ENCODE measurements around the gene EGR4.

The EGR4 gene

DNA sequence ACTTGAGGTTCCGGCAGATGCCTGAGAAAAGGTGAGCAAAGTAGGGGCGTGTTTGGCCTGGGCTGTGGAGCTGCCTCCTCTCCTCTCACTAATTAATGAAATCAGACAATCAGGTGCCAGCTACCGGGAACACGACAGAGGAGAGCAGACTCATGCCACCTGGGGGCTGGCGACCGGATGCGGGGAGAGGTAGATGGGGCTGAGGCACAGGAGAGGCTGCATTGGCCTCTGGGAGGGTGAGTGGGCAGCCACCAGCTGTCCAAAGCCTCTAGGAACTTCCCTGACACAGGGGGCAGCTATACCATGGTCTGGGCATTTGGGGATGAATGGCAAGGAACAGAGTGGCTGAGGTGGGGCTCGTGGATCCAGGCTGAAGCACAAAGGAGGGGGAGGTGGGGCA is 34.1 kb downstream of the EGR4 start:
- TF ChIP-seq, protein P1, sequence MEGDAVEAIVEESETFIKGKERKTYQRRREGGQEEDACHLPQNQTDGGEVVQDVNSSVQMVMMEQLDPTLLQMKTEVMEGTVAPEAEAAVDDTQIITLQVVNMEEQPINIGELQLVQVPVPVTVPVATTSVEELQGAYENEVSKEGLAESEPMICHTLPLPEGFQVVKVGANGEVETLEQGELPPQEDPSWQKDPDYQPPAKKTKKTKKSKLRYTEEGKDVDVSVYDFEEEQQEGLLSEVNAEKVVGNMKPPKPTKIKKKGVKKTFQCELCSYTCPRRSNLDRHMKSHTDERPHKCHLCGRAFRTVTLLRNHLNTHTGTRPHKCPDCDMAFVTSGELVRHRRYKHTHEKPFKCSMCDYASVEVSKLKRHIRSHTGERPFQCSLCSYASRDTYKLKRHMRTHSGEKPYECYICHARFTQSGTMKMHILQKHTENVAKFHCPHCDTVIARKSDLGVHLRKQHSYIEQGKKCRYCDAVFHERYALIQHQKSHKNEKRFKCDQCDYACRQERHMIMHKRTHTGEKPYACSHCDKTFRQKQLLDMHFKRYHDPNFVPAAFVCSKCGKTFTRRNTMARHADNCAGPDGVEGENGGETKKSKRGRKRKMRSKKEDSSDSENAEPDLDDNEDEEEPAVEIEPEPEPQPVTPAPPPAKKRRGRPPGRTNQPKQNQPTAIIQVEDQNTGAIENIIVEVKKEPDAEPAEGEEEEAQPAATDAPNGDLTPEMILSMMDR (conservative IDR thresholded peaks at IDR 0.05; ENCODE audit: control insufficient read depth, insufficient read depth, low read depth, low read length) = no peak
- no peak for DNase-seq (ENCODE audit: low read depth)
- H3K4me3 ChIP-seq (ENCODE audit: control insufficient read depth, low read depth, low read length) = no peak overlapping the region

DNA sequence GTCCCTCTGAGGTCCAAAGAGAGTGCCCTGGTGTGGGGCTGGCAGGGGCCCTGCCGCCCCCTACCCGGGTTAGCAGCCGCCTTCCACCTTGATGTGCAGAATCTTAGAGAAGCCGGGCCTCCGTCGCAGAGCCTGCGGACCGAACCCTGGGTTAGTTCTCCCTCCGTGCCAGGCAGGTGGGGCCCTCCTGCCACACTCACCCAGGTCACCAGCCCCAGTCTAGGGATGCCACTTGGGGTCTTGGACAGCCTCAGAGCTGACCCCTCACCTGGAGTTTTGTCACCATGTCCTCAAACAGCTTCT is 34.5 kb downstream of the EGR4 start:
- DNase-seq (ENCODE audit: low read depth) = no peak
- TF ChIP-seq, protein P1 (conservative IDR thresholded peaks at IDR 0.05; ENCODE audit: control insufficient read depth, insufficient read depth, low read depth, low read length) = no peak
- H3K4me3 ChIP-seq (ENCODE audit: control insufficient read depth, low read depth, low read length) = no peak overlapping the region

DNA sequence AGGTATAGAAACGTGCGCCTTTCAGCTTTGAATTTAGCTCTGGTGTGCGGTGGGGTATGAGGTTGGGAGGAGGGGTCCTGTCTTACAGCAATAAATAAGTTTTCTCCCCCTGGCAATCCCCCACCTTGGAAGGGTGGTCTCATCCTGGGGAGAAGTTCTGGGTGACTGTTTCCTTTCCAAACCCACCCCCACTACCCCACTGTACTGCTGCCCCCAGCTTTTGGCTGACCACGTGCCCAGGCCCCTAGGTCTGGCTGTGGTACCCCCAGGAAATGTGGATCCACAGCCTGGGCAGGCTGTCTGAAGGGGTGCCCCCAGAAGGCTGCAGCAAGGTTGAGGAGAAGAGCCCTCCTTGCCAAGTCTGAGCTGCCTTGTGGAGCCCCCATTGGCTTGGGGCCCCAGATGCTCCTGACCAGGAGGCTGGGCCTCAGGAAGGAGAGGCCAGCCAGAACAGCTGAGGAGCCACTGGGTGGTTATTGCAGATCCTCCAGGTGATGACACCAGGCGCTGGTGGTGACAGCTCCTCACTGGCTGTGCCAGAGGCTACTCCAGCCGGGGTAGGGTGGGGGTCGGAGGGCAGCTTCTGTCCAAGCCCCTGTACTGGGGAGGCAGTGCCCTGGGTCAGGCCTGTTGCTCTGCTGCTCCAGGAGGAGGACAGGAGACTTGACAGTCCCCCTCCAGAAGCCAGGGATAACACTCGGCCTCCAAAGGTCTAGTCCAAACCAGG is 35.0 kb downstream of the EGR4 start:
- no peak for DNase-seq (ENCODE audit: low read depth)
- TF ChIP-seq, protein P1 (conservative IDR thresholded peaks at IDR 0.05; ENCODE audit: control insufficient read depth, insufficient read depth, low read depth, low read length) = no peak
- no peak overlapping the region for H3K4me3 ChIP-seq (ENCODE audit: control insufficient read depth, low read depth, low read length)

DNA sequence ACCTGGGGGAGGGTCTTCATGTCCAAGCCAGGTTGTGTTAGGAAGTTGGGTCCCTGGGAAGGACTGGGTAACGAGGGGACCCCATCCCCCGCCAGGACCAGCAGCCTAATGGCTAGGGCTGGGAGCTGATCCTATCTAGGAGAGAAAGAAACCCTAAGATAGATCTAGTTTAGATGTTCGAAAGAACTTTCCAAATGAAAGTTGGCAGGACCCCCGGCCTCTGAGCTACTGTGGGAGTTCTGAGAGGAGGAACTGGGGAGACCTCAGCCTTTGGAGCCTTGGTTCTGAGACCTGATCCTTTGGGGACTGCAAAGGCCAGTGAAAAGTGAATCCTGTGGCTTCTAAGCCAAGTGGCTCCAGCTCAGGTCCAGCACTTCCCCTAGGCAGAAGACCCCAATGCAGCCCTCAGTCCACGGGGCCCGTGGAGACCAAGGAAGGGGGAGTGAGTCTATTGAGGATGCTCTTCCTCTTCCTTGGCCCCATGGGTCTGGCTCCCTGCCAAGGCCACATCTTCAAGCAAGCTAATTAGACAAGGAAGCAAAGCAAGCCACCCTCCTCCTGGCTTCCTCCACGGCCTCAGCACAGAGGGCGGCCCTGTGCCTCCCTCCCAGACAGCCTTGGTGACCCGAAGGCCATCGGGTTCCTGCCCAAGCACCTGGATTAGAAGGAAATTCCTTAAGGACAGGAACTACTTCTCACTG is 35.8 kb downstream of the EGR4 start:
- no peak for DNase-seq (ENCODE audit: low read depth)
- TF ChIP-seq, protein P1 (conservative IDR thresholded peaks at IDR 0.05; ENCODE audit: control insufficient read depth, insufficient read depth, low read depth, low read length) = no peak
- no peak overlapping the region for H3K4me3 ChIP-seq (ENCODE audit: control insufficient read depth, low read depth, low read length)

DNA sequence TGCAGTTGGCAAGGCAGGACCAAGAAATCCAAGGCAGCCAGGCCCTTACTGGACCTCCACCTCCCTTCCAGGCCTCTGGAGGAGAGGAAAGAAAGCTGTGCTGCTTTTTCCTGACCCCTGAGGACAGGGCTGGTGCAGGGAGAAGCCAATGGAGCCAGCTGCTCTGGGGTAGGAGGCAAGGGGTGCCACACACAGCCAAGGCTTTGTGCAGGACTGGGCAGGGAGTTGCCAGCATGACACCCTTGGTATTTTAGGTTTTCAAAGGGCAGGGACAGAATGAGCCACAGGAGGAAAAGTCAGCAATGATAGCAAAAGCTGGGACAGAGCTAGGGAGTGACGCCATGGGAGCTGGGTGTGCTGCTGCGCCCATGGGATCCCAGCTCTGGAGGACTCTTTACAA is 36.3 kb downstream of the EGR4 start:
- TF ChIP-seq, protein P1 (conservative IDR thresholded peaks at IDR 0.05; ENCODE audit: control insufficient read depth, insufficient read depth, low read depth, low read length) = no peak
- H3K4me3 ChIP-seq (ENCODE audit: control insufficient read depth, low read depth, low read length) = no peak overlapping the region
- no peak for DNase-seq (ENCODE audit: low read depth)

DNA sequence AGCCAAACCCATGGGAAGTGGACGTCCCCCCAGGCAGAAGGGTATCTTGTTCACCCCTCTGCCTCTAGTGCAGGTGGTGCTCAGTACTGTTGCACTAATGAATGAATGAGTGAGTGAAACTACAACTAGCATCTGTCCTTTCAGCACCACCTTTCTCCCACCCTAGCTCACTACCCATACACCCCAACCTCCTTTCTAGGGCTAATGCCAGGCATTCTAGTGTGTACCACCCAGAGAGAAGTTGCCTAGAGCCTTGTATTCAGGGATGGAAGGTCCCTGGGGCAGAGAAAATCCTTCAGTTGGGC is 36.8 kb downstream of the EGR4 start:
- H3K4me3 ChIP-seq (ENCODE audit: control insufficient read depth, low read depth, low read length) = no peak overlapping the region
- no peak for DNase-seq (ENCODE audit: low read depth)
- TF ChIP-seq, protein P1 (conservative IDR thresholded peaks at IDR 0.05; ENCODE audit: control insufficient read depth, insufficient read depth, low read depth, low read length) = no peak

All from fibroblast of mammary gland (primary cell).